Effector memory CD8-positive, alpha-beta T cell (primary cell): Measurements from ENCODE around the gene OR2W3.

ENCODE experiments used
- ATAC-seq: fragments of 150-1000 bp; cut with Tn5 transposase; replicated peaks from 2 replicates; pipeline ENCODE4 v1.10.0; 2021; ENCODE audit warnings: mild to moderate bottlenecking, moderate library complexity
- DNase-seq, 3 experiments: peaks; one replicate each; pipeline ENCODE4 v3.0.0; 2021
- H3K27ac Mint-ChIP-seq, 2 donors: one replicate each; pipeline ENCODE4 v1.8.0; 2022; ENCODE audit warnings: mild to moderate bottlenecking in 2 of 2, mixed read lengths in 2 of 2, moderate library complexity in 2 of 2
- H3K27me3 Mint-ChIP-seq, 2 donors: one replicate each; pipeline ENCODE4 v1.8.0; 2022; ENCODE audit warnings: mixed read lengths in 2 of 2
- H3K36me3 Mint-ChIP-seq: one replicate; pipeline ENCODE4 v1.8.0; 2022; ENCODE audit warnings: mild to moderate bottlenecking, moderate library complexity, mixed read lengths; ENCODE audit not compliant: insufficient read depth
- H3K4me1 Mint-ChIP-seq, 2 donors: one replicate each; pipeline ENCODE4 v1.8.0; 2022; ENCODE audit warnings: low read depth in 2 of 2, mixed read lengths in 2 of 2
- H3K4me3 Mint-ChIP-seq, 2 donors: one replicate each; pipeline ENCODE4 v1.8.0; 2022; ENCODE audit warnings: mild to moderate bottlenecking in 2 of 2, mixed read lengths in 2 of 2, moderate library complexity in 2 of 2
- H3K9me3 Mint-ChIP-seq, 2 donors: one replicate each; pipeline ENCODE4 v1.8.0; 2022; ENCODE audit warnings: mixed read lengths in 2 of 2
- total RNA-seq, 9 experiments: gene quantifications; one replicate each; lab custom pipeline; 2026; lab: John Stamatoyannopoulos, UW

OR2W3 gene
- total RNA-seq = 0 to 0.13 (median 0) reads per million in 9 experiments

- H3K9me3 Mint-ChIP-seq = peaks cover 8 to 24% of the 10 kb centered on the region in 2 donors
- ATAC-seq (no peak), DNase-seq (no peak)
- H3K4me3 Mint-ChIP-seq = no peak within 1 kb of the TSS
- H3K36me3 Mint-ChIP-seq = no peaks in the 10 kb centered on the region
- peaks cover 5 to 9% of the 10 kb centered on the region in 2 donors for H3K27me3 Mint-ChIP-seq
- no peaks in the 10 kb centered on the region for H3K4me1 Mint-ChIP-seq
- no peak within 1 kb of the TSS for H3K27ac Mint-ChIP-seq
Observed at GRCh38 chr1:247895163-247895637, at the start of gene OR2W3. Gene OR2W3 (plus strand): TSS chr1:247895587. CDS start chr1:247895587, 0 bp downstream.

GRCh38 chr1:247845693-247846017, 49.7 kb upstream of the OR2W3 start:
- no peaks in the 10 kb centered on the region for H3K36me3 Mint-ChIP-seq
- H3K27me3 Mint-ChIP-seq = no peaks in the 10 kb centered on the region
- H3K4me1 Mint-ChIP-seq = no peaks in the 10 kb centered on the region
- H3K4me3 Mint-ChIP-seq = no peak overlapping the region
- no peak for DNase-seq
- H3K27ac Mint-ChIP-seq = no peak overlapping the region
- ATAC-seq = no peak
- H3K9me3 Mint-ChIP-seq = peaks cover 3 to 10% of the 10 kb centered on the region in 2 donors

- no peak overlapping the region for H3K4me3 Mint-ChIP-seq
Observed at GRCh38 chr1:247848346-247848745, 47.0 kb upstream of the OR2W3 start.

GRCh38 chr1:247849616-247850015, 45.8 kb upstream of the OR2W3 start:
- H3K4me3 Mint-ChIP-seq = no peak overlapping the region
- no peak overlapping the region for H3K27ac Mint-ChIP-seq
- no peaks in the 10 kb centered on the region for H3K36me3 Mint-ChIP-seq
- H3K27me3 Mint-ChIP-seq = peaks cover 0 to 9% of the 10 kb centered on the region in 2 donors
- H3K4me1 Mint-ChIP-seq = no peaks in the 10 kb centered on the region
- H3K9me3 Mint-ChIP-seq = no peaks in the 10 kb centered on the region
- ATAC-seq = no peak
- no peak for DNase-seq

More at GRCh38 chr1:247848346-247848745, 47.0 kb upstream of the OR2W3 start:
- no peaks in the 10 kb centered on the region for H3K9me3 Mint-ChIP-seq
- peaks cover 0 to 4% of the 10 kb centered on the region in 2 donors for H3K27me3 Mint-ChIP-seq
- DNase-seq = no peak
- H3K27ac Mint-ChIP-seq = no peak overlapping the region
- no peaks in the 10 kb centered on the region for H3K36me3 Mint-ChIP-seq
- no peaks in the 10 kb centered on the region for H3K4me1 Mint-ChIP-seq
- no peak for ATAC-seq

- no peaks in the 10 kb centered on the region for H3K9me3 Mint-ChIP-seq
- no peak for DNase-seq
- H3K36me3 Mint-ChIP-seq = no peaks in the 10 kb centered on the region
- H3K27ac Mint-ChIP-seq = no peak overlapping the region
- no peak for ATAC-seq
- H3K27me3 Mint-ChIP-seq = peaks cover 28 to 46% of the 10 kb centered on the region in 2 donors
- no peak overlapping the region for H3K4me3 Mint-ChIP-seq
- H3K4me1 Mint-ChIP-seq = peaks cover 2 to 5% of the 10 kb centered on the region in 2 donors
Observed at GRCh38 chr1:247854899-247855545, 40.4 kb upstream of the OR2W3 start.

GRCh38 chr1:247855911-247856310, 39.5 kb upstream of the OR2W3 start:
- H3K9me3 Mint-ChIP-seq = no peaks in the 10 kb centered on the region
- no peak overlapping the region for H3K4me3 Mint-ChIP-seq
- H3K4me1 Mint-ChIP-seq = peaks cover 2 to 5% of the 10 kb centered on the region in 2 donors
- no peak overlapping the region for H3K27ac Mint-ChIP-seq
- H3K36me3 Mint-ChIP-seq = no peaks in the 10 kb centered on the region
- ATAC-seq (no peak), DNase-seq (no peak)
- H3K27me3 Mint-ChIP-seq = peaks cover 37 to 49% of the 10 kb centered on the region in 2 donors

- H3K9me3 Mint-ChIP-seq = no peaks in the 10 kb centered on the region
- peaks cover 41 to 55% of the 10 kb centered on the region in 2 donors for H3K27me3 Mint-ChIP-seq
Observed at GRCh38 chr1:247857069-247857984, 38.1 kb upstream of the OR2W3 start, which contains the start of gene TRIM58. Gene TRIM58 (plus strand): TSS chr1:247857187. CDS start chr1:247857247, 60 bp downstream.

GRCh38 chr1:247857985-247858619, 37.3 kb upstream of the OR2W3 start:
- no peak for DNase-seq
- Mint-ChIP-seq H3K36me3 (no peaks in the 10 kb centered on the region), H3K4me1 (peaks cover 2 to 5% of the 10 kb centered on the region in 2 donors), H3K27me3 (peaks cover 41 to 53% of the 10 kb centered on the region in 2 donors), H3K27ac (no peak overlapping the region), H3K9me3 (no peaks in the 10 kb centered on the region), H3K4me3 (peak overlapping the region; percentile 50 to 63)
- ATAC-seq = no peak

More at GRCh38 chr1:247857069-247857984, 38.1 kb upstream of the OR2W3 start, which contains the start of gene TRIM58:
- ATAC-seq = peak; percentile 27
- H3K4me3 Mint-ChIP-seq = peak within 1 kb of the TSS; percentile 60 to 63
- H3K27ac Mint-ChIP-seq = no peak within 1 kb of the TSS
- no peak for DNase-seq
- no peaks in the 10 kb centered on the region for H3K36me3 Mint-ChIP-seq
- H3K4me1 Mint-ChIP-seq = peaks cover 2 to 5% of the 10 kb centered on the region in 2 donors

- Mint-ChIP-seq H3K4me1 (peaks cover 1 to 4% of the 10 kb centered on the region in 2 donors), H3K9me3 (peaks cover 0 to 6% of the 10 kb centered on the region in 2 donors), H3K36me3 (no peaks in the 10 kb centered on the region), H3K27ac (no peak overlapping the region), H3K27me3 (peaks cover 17 to 28% of the 10 kb centered on the region in 2 donors), H3K4me3 (no peak overlapping the region)
- no peak for ATAC-seq
- DNase-seq = no peak
Observed at GRCh38 chr1:247862756-247863155, 32.6 kb upstream of the OR2W3 start.

- Mint-ChIP-seq H3K4me1 (no peaks in the 10 kb centered on the region), H3K27ac (no peak overlapping the region), H3K9me3 (peaks cover 1 to 9% of the 10 kb centered on the region in 2 donors), H3K4me3 (no peak overlapping the region), H3K27me3 (peaks cover 9 to 20% of the 10 kb centered on the region in 2 donors), H3K36me3 (no peaks in the 10 kb centered on the region)
- DNase-seq (no peak), ATAC-seq (no peak)
Observed at GRCh38 chr1:247864644-247865043, 30.7 kb upstream of the OR2W3 start.

- Mint-ChIP-seq H3K36me3 (no peaks in the 10 kb centered on the region), H3K27me3 (peaks cover 9 to 14% of the 10 kb centered on the region in 2 donors), H3K4me1 (no peaks in the 10 kb centered on the region), H3K9me3 (peaks cover 2 to 13% of the 10 kb centered on the region in 2 donors), H3K4me3 (no peak overlapping the region), H3K27ac (no peak overlapping the region)
- ATAC-seq = no peak
- no peak for DNase-seq
Observed at GRCh38 chr1:247865416-247865815, 30.0 kb upstream of the OR2W3 start.

- no peak for DNase-seq
- Mint-ChIP-seq H3K4me1 (no peaks in the 10 kb centered on the region), H3K4me3 (no peak overlapping the region), H3K27me3 (peaks cover 0 to 9% of the 10 kb centered on the region in 2 donors), H3K9me3 (peaks cover 0 to 7% of the 10 kb centered on the region in 2 donors), H3K27ac (no peak overlapping the region), H3K36me3 (no peaks in the 10 kb centered on the region)
- ATAC-seq = no peak
Observed at GRCh38 chr1:247883346-247883745, 12.0 kb upstream of the OR2W3 start.

- no peak overlapping the region for H3K4me3 Mint-ChIP-seq
- H3K27ac Mint-ChIP-seq = no peak overlapping the region
- ATAC-seq (no peak), DNase-seq (no peak)
- H3K27me3 Mint-ChIP-seq = peaks cover 0 to 2% of the 10 kb centered on the region in 2 donors
- H3K36me3 Mint-ChIP-seq = no peaks in the 10 kb centered on the region
- H3K9me3 Mint-ChIP-seq = peaks cover 0 to under 1% of the 10 kb centered on the region in 2 donors
- no peaks in the 10 kb centered on the region for H3K4me1 Mint-ChIP-seq
Observed at GRCh38 chr1:247884797-247885413, 10.5 kb upstream of the OR2W3 start.
